ENCODE measurements around the gene PDS5B.
"Not testable (repeated sequence)": the region's sequence is repeated elsewhere in the genome, so short reads cannot be mapped to it uniquely, and the experiment has no call there.

PDS5B gene

GRCh38 chr13:32586080-32586900, at the start of gene PDS5B:
PDS5B (plus strand) TSS chr13:32586452; CDS start chr13:32648773, 62,321 bp downstream.
- DNase-seq: peak; percentile 96 to 97

- DNase-seq: peak; percentile 56 to 65
Observed at GRCh38 chr13:32537580-32538142, 48.6 kb upstream of the PDS5B start.

GRCh38 chr13:32538143-32538620, 48.1 kb upstream of the PDS5B start:
- DNase-seq: no peak

GRCh38 chr13:32538621-32539246, 47.5 kb upstream of the PDS5B start, which contains the start of gene N4BP2L2:
N4BP2L2 (minus strand) TSS chr13:32538795; CDS start chr13:32537027, 1,768 bp downstream.
- peak; percentile 93 to 95 for DNase-seq

GRCh38 chr13:32542221-32542620, 44.0 kb upstream of the PDS5B start:
- no peak for DNase-seq

GRCh38 chr13:32545083-32545482, 41.2 kb upstream of the PDS5B start:
- DNase-seq: no peak

GRCh38 chr13:32548837-32549236, 37.4 kb upstream of the PDS5B start:
- DNase-seq: no peak

- DNase-seq: no peak
Observed at GRCh38 chr13:32549788-32550187, 36.5 kb upstream of the PDS5B start.

- no peak for DNase-seq
Observed at GRCh38 chr13:32553720-32554119, 32.5 kb upstream of the PDS5B start.

GRCh38 chr13:32555613-32556012, 30.6 kb upstream of the PDS5B start:
- no peak for DNase-seq

- not testable (repeated sequence) for DNase-seq
Observed at GRCh38 chr13:32560842-32561241, 25.4 kb upstream of the PDS5B start.

- DNase-seq: not testable (repeated sequence)
Observed at GRCh38 chr13:32575687-32576086, 10.6 kb upstream of the PDS5B start.

GRCh38 chr13:32577032-32577431, 9.2 kb upstream of the PDS5B start:
- DNase-seq: no peak

- peak in 1 of 2 donors; percentile 46 for DNase-seq
Observed at GRCh38 chr13:32581177-32581786, 5.0 kb upstream of the PDS5B start.

GRCh38 chr13:32582281-32582680, 4.0 kb upstream of the PDS5B start:
- DNase-seq: no peak

- DNase-seq: no peak
Observed at GRCh38 chr13:32582991-32583390, 3.3 kb upstream of the PDS5B start.

- DNase-seq: peak in 1 of 2 donors; percentile 20
Observed at GRCh38 chr13:32585550-32586079, 637 bp upstream of the PDS5B start.

- DNase-seq: peak; percentile 38 to 67
Observed at GRCh38 chr13:32587011-32587810, 959 bp downstream of the PDS5B start.

- DNase-seq: no peak
Observed at GRCh38 chr13:32587811-32588170, 1.5 kb downstream of the PDS5B start.

- no peak for DNase-seq
Observed at GRCh38 chr13:32588736-32589135, 2.5 kb downstream of the PDS5B start.

- no peak for DNase-seq
Observed at GRCh38 chr13:32589471-32589870, 3.2 kb downstream of the PDS5B start.

GRCh38 chr13:32590266-32590665, 4.0 kb downstream of the PDS5B start:
- no peak for DNase-seq

All from CD4-positive, alpha-beta T cell treated with Interferon alpha-2 for 1 hour (primary cell).